GM19395 (cell line): ENCODE data around the gene CCNE1.

ENCODE experiments used
- ATAC-seq: cut with Tn5 transposase; IDR thresholded peaks from one replicate; pipeline ENCODE4 v1.9.1; 2021; ENCODE audit warnings: mild to moderate bottlenecking, moderate library complexity; ENCODE audit not compliant: unreplicated experiment

CCNE1 gene

DNA sequence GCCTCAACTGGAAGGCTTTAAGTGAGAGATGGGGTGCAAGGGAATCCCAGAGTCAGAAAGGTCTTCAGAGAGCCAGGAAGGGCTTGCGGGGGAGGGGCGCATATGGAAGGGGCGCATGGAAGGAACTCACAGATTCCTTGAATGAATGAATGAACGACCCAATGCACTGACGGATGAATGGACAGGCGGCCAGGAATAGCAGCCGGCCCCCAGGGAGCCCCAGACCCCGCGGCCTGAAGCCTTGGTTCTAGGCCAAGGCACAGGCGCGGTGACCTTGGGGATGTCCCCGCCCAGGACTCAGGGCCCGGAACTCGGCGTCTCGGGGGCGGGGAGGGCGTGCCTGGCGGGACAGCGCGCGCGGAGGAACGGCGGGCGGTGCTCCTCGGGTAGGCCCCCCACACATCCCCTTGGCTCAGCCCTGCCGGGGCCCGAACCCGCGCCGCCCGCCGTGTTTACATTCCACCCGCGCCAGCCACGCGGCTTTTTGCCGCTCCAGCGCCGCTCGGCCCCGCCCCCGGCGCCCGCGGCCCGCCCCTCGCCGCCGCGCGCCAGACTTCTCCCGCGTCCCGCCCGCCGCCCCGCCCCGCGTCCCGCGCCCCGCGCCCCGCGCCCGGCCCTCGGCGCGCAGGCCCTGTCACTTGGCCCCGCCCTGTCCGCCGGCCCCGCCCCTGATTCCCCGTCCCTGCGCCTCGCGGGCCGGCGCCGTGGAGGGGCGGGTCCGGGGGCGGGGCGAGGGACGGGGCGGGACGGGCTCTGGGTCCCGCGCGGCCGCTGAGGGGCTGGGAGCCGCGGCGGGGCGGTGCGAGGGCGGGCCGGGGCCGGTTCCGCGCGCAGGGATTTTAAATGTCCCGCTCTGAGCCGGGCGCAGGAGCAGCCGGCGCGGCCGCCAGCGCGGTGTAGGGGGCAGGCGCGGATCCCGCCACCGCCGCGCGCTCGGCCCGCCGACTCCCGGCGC, at the start of gene CCNE1:
CCNE1 (plus strand) TSS at position 867 of the 955 bp plus-strand sequence. CDS start 565 bp downstream, outside the sequence.
- ATAC-seq = peak; percentile 71

DNA sequence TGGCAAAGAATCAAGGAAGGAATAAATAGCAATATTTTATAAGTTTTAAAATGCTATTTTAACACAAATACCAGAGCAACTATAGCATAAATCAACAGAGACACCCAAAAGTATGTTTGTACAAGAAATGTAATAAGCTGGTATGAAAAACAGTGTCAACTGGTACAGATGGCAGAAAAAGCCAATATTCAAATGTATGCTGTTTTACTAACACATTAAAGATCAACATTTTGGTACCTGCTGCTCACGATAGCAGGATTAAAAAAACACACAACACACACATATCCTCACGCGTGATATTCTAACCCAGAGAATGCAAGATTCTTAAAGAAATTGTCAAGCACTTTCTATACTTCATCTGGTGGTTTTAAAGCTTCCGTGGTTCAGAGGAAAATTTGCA, 48.6 kb upstream of the CCNE1 start:
- ATAC-seq = no peak

DNA sequence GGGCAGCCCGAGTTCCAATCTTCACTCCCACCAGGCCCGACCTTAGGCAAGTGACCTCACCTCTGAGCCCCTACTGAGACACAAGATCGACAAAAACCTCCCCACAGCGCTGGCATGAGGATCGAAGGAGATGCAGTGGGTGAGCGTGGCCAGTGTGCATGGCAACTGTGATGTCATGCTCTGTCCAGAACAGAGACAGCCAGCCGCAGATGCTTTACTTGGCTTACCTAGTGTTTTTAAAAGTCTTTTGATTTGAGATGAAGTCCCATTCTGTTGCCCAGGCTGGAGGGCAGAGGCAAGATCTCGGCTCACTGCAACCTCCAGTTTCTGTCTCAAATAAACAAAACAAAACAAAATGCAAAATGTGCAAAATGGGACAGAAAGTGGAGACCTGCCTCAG, 47.4 kb upstream of the CCNE1 start:
- ATAC-seq = no peak

DNA sequence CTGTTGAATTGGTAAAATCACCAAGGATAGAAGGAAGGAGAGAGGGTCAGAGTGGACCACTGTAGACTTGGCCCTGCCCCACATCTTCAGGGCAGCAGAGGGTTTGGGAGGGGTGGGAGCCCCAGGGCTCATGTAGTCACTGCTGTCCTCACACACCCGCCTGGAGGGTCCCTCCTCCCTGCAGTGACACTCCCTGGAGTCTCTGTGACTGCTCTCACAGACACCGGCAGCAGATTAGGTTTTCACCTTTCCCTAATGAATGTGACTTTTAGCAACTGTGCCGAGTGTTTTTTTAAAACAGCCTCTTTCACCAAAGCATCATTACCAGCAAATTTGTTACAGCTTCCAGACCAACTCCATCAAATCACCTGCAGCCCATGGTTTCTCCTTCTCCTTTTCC, 45.7 kb upstream of the CCNE1 start:
- no peak for ATAC-seq

DNA sequence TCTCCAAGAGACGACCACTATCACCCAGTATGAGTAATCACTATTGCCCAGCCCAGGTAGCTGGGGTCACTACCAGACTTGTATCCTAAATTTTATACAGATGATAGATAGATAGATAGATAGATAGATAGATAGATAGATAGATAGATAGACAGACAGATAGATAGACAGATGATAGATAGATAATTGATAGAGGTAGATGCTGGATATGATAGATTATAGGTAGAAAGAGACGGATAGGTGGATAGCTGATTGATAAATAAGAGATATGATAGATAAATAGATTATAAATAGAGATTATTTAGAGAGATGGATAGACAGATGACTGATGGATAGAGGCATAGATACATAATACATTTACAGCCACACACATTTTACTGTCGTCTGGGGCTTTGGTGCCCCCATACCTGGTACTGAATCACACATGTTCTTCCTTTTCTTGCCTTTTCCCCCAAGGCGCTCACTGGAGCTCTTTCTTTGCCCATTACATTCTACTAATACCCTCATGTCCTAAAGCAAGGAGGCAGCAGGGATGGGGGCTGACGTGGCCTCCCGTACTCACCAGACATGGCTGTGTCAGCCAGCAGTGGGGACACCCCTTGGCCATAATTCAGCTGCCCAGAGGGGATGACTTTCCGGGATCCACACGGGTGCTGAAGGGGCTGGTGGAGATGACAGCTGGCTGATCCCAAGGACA, 44.6 kb upstream of the CCNE1 start:
- ATAC-seq = no peak

DNA sequence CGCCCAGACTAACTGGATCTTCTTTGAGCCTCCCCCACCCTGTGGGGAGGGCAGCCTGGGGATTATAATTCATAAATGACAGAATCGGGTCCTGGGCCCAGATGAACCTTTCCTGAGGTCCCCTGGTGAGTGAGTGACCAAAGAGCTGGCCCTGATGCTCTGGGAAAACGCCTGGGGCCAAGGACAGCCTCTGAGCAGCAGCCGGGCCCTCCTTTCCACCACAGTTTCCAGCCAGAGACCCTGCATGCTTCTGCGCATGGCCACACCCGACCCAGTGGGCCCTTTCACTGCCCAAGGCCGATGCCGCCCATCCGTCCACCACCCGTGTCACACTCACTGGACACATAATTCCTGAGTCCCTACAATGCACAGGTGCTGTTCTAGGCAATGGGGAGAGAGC, 43.6 kb upstream of the CCNE1 start:
- no peak for ATAC-seq

DNA sequence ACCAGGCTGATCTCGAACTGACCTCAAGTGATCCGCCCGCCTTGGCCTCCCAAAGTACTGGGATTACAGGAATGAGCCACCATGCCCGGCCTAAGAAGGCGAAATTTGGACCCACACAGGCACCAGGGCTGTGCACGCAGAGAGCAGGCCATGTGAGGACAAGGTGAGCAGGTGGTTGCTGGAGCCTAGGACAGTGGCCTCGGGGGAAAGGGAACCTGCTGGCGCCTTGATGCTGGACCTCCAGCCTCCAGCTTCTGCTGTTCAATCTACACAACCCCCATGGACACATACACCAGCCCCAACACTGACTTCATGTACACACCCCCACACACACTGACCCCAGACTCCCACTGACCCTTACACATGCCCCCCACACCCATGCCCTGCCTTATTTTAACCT, 41.8 kb upstream of the CCNE1 start:
- no peak for ATAC-seq

DNA sequence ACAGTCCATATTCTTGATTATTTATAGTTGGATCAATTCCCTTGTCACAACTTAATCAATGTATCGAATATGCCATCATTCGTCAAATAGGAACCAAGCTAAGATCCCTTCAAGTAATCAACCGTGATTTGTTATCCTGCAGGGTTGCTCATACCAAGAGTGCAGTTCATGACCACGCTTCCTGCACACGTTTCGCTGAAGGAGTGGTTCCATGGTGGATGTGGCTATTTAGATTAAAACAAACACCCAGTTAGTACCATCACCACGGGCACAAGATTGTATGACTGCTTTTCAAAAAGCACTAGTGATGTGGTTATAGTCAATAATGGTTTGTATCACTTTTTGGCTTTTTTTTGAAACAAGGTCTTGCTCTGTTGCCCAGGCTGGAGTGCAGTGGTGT, 41.1 kb upstream of the CCNE1 start:
- ATAC-seq = no peak

DNA sequence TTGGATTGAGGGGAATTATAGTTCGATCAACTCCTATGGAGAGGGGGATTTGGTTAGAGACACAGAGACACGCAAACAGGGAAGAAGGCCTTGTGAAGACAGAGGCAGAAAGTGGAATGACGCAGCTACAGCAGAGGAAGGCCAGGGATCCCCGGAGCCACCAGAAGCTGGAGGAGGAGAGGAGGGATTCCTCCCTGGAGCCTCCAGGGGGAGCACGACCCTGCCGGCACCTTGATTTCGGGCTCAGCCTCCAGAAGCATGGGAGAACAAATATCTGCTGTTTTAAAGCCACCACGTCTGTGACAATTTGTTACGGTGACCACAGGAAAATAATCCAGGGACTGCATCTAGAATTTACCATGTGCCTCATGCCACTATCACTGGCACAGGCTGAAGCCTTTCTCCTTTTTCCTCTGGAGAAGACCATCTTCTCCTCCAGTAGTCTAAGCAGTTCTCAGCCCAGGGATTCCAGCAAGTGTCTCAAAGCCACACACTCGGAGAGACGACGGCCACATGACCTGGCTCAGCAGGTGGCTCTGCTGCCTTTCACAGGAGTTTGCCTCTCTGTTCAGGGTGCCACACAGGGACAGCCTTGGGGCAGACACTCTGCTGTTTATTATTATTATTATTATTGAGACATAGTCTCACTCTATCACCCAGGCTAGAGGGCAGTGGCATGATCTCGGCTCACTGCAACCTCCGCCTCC, 39.9 kb upstream of the CCNE1 start:
- no peak for ATAC-seq

DNA sequence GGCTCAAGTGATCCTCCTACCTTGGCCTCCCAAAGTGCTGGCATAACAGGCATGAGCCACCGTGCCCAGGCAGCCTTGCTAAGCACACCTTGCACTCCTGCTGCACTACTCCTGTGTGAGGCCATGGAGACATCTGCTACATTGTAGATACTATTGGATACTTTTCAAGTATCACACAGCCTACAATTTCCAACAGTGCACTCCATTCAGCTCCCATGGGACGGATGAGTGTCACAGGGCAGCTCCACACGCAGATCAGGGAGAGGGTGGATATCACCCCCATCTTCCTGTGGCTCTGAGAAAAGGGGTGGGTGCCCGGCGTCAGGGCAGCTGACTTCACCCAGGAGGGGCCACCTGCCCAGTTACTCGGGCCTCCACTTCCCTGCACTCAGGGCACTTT, 39.1 kb upstream of the CCNE1 start:
- ATAC-seq = no peak

DNA sequence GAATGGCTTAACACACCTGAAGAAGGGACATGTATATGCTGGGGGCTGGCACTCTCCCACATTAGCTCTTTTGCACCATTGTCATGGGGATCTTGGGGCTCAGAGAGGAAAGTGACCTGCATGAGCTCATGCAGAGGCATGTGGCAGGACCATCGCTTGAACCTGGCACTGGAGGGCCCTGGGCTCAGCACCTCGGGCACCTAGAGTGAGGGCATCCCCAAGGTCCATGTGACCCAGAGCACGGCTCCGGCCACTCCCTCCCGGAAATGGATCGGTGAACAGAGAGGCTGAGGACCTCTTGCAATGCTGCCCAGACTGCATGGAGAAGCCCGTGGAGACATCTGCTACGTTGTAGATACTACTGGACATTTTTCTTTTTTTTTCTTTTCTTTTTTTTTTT, 38.6 kb upstream of the CCNE1 start:
- ATAC-seq = no peak

DNA sequence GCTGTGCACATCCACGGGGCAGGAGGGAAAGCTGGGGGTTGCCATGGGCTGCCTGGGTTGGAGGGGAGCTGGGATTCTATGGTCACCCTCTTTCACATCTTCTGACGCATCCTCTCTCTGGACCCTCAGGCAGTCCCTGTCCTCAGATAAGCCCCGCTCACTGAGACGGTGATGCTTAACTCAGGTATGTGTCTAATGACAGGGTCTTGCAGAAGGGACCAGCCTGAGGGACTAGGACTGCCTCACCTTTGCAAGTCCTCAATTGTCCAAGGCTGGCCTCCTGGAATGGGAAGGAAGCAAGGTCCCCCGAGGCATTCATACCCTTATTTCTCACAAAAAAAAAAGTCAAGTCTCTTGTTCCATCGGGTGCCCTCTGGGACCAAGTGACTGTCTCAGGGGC, 37.7 kb upstream of the CCNE1 start:
- no peak for ATAC-seq

DNA sequence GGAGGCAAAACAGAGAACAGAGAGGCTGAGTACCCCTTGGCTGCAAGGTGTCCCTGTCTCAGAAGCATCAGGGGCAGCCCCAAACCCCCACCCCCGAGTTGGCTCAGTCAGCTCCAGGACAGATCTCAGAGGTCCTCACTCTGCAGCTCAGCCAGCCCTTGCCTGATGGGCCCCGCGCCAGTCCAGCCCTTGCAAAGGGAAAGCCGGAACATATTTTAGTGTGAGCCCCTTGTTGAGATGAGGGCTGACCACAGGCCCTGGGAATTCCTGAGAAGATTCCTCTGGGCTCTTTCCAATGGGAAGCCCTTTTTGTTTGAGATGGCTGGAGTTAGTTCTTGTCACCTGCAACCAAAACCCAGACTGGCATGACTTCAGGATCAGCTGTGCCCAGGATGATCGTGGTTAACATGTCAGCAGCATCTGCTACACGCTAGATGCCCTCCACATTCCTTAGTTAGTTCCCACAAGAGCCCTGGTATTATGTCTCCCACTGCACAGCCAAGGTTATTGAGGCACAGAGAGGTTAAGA, 33.9 kb upstream of the CCNE1 start:
- ATAC-seq = no peak

DNA sequence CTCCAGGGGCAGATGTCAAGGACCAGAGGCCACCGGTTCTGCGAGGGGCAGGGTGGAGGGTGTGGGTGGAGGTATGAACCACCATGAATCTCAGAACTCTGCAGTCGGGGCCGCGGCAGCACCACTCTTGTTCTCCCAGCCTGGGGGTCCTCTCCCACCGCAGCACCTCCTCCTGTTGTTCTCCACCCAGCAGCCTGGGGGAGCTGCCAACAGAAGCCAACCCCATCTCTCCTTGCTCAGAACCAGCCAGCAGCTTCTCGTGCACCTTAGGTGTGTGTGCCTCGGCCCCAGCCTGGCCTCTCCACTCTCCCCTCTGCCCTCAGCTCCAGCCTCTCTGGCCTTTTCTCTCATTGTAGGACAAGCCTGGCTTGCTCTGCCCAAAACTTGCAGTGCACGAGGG, 31.9 kb upstream of the CCNE1 start:
- no peak for ATAC-seq

DNA sequence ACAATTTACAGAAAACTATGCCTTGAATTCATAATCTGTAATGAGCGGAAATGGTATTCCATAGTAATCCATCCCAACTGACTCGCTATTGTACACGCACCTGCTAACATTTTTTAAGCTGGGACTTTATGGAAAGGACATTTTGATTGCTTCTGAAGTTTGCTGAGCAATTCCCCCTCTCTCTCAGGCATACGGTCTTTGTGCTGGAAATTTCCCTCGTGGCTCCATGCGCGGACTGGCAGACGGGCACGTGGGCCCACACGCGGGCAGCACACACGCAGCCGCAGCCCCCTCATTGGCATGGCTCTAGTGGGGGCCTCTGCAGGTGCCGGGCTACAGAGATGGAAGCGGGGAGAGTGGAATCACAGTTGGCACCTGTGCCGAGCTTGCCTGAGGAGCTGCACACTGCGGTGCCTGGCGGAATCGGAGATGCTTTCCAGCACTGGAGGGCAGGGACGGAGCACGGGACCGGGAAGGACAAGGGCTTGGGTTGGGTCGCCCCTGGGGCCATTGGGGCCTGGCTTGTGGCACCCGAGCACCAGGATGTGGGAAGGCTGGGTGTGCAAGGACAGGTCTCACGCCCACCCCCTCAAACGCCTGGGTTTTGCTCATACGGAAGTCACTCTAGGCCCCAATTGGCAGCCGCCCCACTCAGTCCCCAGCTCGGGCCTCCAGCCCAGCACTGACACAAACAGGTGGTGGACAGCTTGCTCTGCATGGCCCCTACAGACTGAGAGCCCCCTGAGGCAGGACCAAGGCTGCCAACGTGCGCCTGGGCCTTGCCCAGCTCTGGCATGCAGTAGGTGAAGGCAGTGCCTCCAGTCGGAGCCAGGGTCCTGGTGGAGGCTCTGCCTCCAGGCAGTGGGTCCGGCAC, 30.2 kb upstream of the CCNE1 start:
- ATAC-seq = no peak

DNA sequence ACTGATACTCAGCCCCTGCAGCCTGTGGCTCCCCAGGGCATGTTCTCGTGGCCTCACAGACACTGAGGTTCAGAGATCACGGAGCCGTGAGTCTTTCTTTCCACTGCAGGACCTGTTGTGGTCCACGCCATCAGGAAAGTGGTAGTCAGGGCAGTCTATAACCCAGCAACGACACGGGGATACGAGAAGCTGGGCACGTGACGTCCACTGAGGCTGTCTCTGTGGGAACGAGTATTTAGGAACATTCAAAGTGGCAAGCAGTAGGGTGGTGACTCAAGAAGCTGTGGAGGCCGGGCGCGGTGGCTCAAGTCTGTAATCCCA, 29.6 kb upstream of the CCNE1 start:
- ATAC-seq = no peak

DNA sequence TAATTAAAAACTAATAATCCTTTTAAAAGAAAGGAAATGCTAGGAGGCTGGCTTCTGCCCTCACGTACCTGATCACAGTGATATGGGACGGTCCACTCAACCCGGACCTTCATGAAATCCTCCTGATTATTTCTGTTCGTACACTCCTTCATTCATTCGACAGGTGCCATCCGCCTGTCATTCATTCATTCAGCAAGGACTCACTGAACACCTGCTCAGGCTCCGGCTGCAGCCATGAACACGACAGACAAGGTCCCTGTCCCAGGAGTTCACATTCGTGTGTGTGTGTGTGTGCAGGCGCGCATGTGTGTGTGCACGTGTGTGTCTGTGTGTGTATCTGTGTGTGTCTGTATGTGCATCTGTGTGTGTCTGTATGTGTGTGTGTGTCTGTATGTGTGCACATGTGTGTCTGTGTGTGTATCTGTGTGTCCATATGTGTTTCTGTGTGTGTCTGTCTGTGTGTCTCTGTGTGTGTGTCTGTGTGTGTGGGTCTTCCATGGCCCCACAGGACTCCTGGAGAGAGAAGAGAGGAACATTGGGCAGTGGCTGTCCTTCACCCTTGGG, 28.1 kb upstream of the CCNE1 start:
- no peak for ATAC-seq

DNA sequence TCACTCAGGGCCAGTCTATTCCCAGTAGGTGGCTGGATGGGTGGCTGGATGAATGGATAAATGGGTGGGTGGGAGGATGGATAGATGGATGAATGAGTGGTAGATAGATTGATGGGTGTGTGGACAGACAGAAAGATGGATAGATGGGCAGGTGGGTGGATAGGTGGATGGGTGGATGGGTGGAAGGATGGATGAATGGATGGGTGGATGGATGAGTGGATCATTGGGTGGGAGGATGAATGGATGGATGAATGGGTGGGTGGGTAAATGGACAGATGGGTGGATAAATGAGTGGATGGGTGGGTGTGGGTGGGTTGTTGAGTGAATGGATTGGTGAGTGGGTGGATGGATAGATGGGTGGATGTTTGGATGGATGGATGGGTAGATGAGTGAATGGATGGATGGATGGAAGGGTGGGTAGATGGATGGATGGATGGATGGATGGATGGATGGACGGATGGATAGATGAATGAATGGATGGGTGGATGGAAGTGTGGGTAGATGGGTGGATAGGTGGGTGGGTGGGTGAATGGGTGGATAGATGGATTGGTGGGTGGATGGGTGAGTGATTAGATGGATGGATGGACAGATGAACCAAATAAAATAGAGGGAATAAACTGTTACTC, 27.1 kb upstream of the CCNE1 start:
- ATAC-seq = no peak

DNA sequence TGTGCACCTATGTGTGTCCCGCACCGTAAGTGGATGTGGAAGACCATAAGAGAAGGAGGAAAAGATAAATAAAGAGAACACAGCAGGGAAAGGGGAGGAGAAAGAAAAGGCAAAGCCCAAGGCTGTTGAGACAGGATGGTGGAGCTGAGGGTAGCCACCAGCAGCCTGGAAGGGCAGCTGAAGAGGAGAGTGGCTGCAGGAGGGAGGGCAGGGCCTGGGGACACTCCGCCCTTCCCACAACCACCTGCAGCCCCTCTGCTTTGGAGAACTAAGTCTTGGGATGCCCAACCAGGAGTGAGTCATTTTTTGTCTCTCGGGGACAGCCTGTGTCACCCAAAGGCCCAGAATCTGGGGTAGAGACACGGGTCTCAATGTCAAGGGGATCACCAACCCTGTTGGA, 26.4 kb upstream of the CCNE1 start:
- no peak for ATAC-seq
